ENCODE measurements around the gene GAL3ST2.

DNA sequence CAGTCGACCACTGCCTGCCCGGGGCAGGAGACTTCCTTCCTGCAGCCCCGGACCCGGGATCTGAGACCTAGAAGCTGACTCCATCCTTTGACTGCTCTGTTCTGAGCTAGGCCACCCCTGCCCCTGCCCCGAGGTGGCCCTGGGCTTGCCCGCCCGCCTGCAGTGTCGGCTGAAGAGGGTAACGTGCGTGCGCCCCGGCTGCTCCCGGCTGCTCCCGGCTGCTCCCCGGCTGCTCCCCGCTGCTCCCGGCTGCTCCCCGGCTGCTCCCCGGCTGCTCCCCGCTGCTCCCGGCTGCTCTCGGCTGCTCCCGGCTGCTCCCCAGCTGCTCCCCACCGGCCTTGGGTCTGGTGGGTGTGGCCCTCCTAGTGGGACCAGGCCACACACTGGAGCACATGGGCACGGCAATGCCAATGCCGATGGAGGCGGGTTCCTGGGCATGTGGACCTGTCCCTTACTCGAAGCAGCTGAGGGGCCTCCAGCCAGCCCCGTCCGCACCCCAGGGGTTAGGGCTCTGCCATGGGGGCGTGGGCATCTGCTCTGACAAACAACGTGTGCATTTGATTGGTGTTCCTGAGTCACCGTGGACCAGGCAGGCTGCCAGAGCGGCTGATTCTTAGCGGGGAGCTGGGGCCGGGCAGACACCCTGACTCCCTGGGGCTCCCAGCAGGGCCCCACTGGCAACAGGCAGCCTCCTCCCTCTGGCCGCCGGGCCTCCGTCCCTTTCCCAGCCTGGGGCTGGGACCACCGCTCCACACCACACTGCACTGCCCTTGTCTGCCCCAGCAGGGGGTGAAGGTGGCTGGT, 2.0 kb upstream of the GAL3ST2 start:
- TF ChIP-seq RAD21 (conservative IDR thresholded peaks at IDR 0.05) (no peak), EP300 (conservative IDR thresholded peaks at IDR 0.05; ENCODE audit: poor library complexity, severe bottlenecking) (no peak), POLR2AphosphoS5 (IDR thresholded peaks at IDR 0.05) (no peak), CTCF (IDR thresholded peaks at IDR 0.05; ENCODE audit: poor library complexity, severe bottlenecking) (no peak)
- TF ChIP-seq, protein P1, sequence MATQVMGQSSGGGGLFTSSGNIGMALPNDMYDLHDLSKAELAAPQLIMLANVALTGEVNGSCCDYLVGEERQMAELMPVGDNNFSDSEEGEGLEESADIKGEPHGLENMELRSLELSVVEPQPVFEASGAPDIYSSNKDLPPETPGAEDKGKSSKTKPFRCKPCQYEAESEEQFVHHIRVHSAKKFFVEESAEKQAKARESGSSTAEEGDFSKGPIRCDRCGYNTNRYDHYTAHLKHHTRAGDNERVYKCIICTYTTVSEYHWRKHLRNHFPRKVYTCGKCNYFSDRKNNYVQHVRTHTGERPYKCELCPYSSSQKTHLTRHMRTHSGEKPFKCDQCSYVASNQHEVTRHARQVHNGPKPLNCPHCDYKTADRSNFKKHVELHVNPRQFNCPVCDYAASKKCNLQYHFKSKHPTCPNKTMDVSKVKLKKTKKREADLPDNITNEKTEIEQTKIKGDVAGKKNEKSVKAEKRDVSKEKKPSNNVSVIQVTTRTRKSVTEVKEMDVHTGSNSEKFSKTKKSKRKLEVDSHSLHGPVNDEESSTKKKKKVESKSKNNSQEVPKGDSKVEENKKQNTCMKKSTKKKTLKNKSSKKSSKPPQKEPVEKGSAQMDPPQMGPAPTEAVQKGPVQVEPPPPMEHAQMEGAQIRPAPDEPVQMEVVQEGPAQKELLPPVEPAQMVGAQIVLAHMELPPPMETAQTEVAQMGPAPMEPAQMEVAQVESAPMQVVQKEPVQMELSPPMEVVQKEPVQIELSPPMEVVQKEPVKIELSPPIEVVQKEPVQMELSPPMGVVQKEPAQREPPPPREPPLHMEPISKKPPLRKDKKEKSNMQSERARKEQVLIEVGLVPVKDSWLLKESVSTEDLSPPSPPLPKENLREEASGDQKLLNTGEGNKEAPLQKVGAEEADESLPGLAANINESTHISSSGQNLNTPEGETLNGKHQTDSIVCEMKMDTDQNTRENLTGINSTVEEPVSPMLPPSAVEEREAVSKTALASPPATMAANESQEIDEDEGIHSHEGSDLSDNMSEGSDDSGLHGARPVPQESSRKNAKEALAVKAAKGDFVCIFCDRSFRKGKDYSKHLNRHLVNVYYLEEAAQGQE (IDR thresholded peaks at IDR 0.05; ENCODE audit: borderline replicate concordance), result no peak

Data from neural cell (in vitro differentiated cells).